HepG2 (cell line): ENCODE results near the gene GAPDH. TPM values are rescaled to one million over a fixed set of nuclear protein-coding genes. Genes with fewer than 3 reads are reported as not detected.

Experiments
- DPF2 ChIP-seq: sonication (generic); formaldehyde crosslinking; IDR thresholded peaks from 2 replicates; pipeline ENCODE4 v1.4.0; 2020; ENCODE audit warnings: mild to moderate bottlenecking, low read depth, missing genetic modification reagents, borderline replicate concordance
- FOXA1 ChIP-seq, 2 experiments: fragments of 450-650 bp in 1 of 2; sonication (generic) in 1 of 2; formaldehyde crosslinking in 1 of 2; IDR thresholded peaks; 2 replicates each; pipeline versions ENCODE4 v1.4.0 to v1.6.1; 2016 to 2020; ENCODE audit warnings: missing genetic modification reagents in 1 of 2
- FOXK2 ChIP-seq: fragments of 450-650 bp; IDR thresholded peaks from 2 replicates; pipeline ENCODE4 v1.6.1; 2016
- HNF1B ChIP-seq: sonication (generic); formaldehyde crosslinking; IDR thresholded peaks from 2 replicates; pipeline ENCODE4 v1.5.1; 2020; ENCODE audit warnings: mild to moderate bottlenecking, moderate library complexity, missing genetic modification reagents
- ISX ChIP-seq: sonication (generic); formaldehyde crosslinking; conservative IDR thresholded peaks from 2 replicates; pipeline ENCODE4 v1.5.0; 2020; ENCODE audit warnings: missing genetic modification reagents
- KLF15 ChIP-seq: sonication (generic); formaldehyde crosslinking; IDR thresholded peaks from 2 replicates; pipeline ENCODE4 v1.8.1; 2023; ENCODE audit warnings: borderline replicate concordance, mild to moderate bottlenecking, inconsistent platforms, missing genetic modification reagents, mixed read lengths
- MIXL1 ChIP-seq: IDR thresholded peaks from 2 replicates; pipeline ENCODE4 v1.6.1; 2016
- MLLT10 ChIP-seq: sonication (generic); formaldehyde crosslinking; IDR thresholded peaks from 2 replicates; pipeline ENCODE4 v1.4.0; 2020; ENCODE audit warnings: missing genetic modification reagents
- NR1H2 ChIP-seq: sonication (generic); formaldehyde crosslinking; IDR thresholded peaks from 2 replicates; pipeline ENCODE4 v1.8.1; 2022; ENCODE audit warnings: low read depth, missing genetic modification reagents, borderline replicate concordance
- POLR2A ChIP-seq, 2 experiments: IDR thresholded peaks; 2 replicates each; pipeline ENCODE4 v1.6.1; 2011; ENCODE audit warnings: low read depth in 2 of 2, low read length in 2 of 2, mild to moderate bottlenecking in 1 of 2, moderate library complexity in 1 of 2; ENCODE audit not compliant: insufficient read depth in 1 of 2
- RXRA ChIP-seq: sonication (generic); formaldehyde crosslinking; IDR thresholded peaks from 2 replicates; pipeline ENCODE4 v1.5.1; 2020; ENCODE audit warnings: missing genetic modification reagents
- TBP ChIP-seq: sonication (generic); formaldehyde crosslinking; IDR thresholded peaks from 2 replicates; pipeline ENCODE4 v1.5.0; 2020; ENCODE audit warnings: missing genetic modification reagents
- TFDP2 ChIP-seq: sonication (generic); formaldehyde crosslinking; IDR thresholded peaks from 2 replicates; pipeline ENCODE4 v1.4.0; 2020; ENCODE audit warnings: missing genetic modification reagents
- ZFP62 ChIP-seq: sonication (generic); formaldehyde crosslinking; IDR thresholded peaks from 2 replicates; pipeline ENCODE4 v1.4.0; 2020; ENCODE audit warnings: missing genetic modification reagents
- ZNF430 ChIP-seq: sonication (generic); formaldehyde crosslinking; IDR thresholded peaks from 2 replicates; pipeline ENCODE4 v1.9.0; 2021; ENCODE audit warnings: mild to moderate bottlenecking, missing genetic modification reagents
- ZNF563 ChIP-seq: sonication (generic); formaldehyde crosslinking; IDR thresholded peaks from 2 replicates; pipeline ENCODE4 v1.8.0; 2022; ENCODE audit warnings: mild to moderate bottlenecking, moderate library complexity, missing genetic modification reagents
- ZNF678 ChIP-seq: sonication (generic); formaldehyde crosslinking; IDR thresholded peaks from 2 replicates; pipeline ENCODE4 v1.4.0; 2020; ENCODE audit warnings: mild to moderate bottlenecking, missing genetic modification reagents
- ZSCAN29 ChIP-seq: sonication (generic); formaldehyde crosslinking; conservative IDR thresholded peaks from 2 replicates; pipeline ENCODE4 v1.4.0; 2020; ENCODE audit warnings: mild to moderate bottlenecking, missing genetic modification reagents
- polyA plus RNA-seq, 8 experiments: library from polyadenylated mRNA; depleted of rRNA in 3 of 8; stranded (reverse) in 7 of 8; unstranded in 1 of 8; fragments of >200 nt; fragmentation: Illumina TruSeq in 4 of 8; extraction: Trizol in 4 of 8; gene quantifications; 2 replicates each; pipeline versions ENCODE4 v1.2.1 to v1.2.3, GENCODE V29; 2011 to 2016; ENCODE audit warnings: low read depth in 4 of 8, missing spikeins in 1 of 8, mixed read lengths in 1 of 8; ENCODE audit not compliant: insufficient read depth in 1 of 8
- total RNA-seq, 5 experiments: library from RNA; depleted of rRNA; stranded (reverse); fragments of >200 nt; fragmentation: Illumina TruSeq; extraction: Trizol; gene quantifications; 2 replicates each; pipeline ENCODE4 v1.2.3, GENCODE V29; 2016; ENCODE audit warnings: low read depth in 1 of 5
- TF ChIP-seq, protein P1 (sequence below): sonication (generic); formaldehyde crosslinking; IDR thresholded peaks from 2 replicates; pipeline ENCODE4 v1.4.0; 2020; ENCODE audit warnings: missing genetic modification reagents
- TF ChIP-seq, protein P2 (sequence below), 2 experiments: sonication (generic) in 1 of 2; formaldehyde crosslinking in 1 of 2; IDR thresholded peaks; 2 replicates each; pipeline versions ENCODE4 v1.4.0 to v1.6.1; 2018 to 2020; ENCODE audit warnings: missing genetic modification reagents in 2 of 2, borderline replicate concordance in 1 of 2, low read depth in 1 of 2, mild to moderate bottlenecking in 1 of 2, missing biosample characterization in 1 of 2

The GAPDH gene
- total and polyA plus RNA-seq, 2 of the 13 experiments (the other 11 are each of a cell fraction or from before 2014, with no cell fraction given), result 3,038 to 12,722 TPM

DNA sequence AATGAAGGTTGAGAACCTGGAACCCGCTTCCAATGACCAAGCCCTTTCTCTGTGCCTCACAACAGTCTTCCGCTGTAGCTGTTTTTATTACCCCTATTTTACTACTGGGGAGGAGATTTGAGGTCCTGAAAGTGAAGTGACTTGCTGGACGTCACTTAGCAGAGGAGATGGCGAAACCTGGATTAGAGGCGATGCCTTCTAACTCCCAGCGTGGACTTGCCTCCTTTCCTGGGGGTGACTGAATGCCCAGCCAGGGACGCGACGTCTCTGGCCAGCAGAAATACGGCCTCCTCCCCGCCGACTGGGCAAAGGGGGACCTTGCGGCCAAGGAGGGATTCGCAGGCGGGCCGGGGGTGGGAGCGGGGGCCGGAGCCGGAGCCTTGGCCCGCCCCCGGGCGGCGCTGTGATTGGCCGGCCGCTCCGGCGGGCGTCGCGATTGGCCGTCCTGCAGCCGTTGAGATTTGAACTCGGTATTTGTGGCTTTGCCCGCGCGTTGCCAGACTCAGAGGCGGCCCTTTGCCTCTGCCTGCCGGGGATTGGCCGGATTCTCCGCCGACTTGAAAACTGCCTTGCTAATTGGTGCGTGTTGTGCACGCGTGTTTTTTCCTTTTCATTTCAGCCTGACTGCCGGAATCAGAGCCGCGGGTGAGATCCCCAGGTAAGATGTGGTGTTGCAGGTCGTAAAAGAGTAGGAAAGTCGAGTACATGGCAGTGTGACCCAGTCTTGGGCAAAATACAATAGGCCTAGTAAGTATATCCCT, 40.6 kb upstream of the GAPDH start, which contains the start of gene NCAPD2 (continued):
- TF ChIP-seq, protein P1, sequence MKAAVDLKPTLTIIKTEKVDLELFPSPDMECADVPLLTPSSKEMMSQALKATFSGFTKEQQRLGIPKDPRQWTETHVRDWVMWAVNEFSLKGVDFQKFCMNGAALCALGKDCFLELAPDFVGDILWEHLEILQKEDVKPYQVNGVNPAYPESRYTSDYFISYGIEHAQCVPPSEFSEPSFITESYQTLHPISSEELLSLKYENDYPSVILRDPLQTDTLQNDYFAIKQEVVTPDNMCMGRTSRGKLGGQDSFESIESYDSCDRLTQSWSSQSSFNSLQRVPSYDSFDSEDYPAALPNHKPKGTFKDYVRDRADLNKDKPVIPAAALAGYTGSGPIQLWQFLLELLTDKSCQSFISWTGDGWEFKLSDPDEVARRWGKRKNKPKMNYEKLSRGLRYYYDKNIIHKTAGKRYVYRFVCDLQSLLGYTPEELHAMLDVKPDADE (CRISPR knock-in tag), result no peak
- no peak for TF ChIP-seq RXRA (CRISPR knock-in tag)
- TF ChIP-seq MIXL1, result 0 out of 2 replicates have a peak, but pooled peaks have one; percentile 11
- peak; percentile 68 for TF ChIP-seq ZNF430 (CRISPR knock-in tag)
- TF ChIP-seq FOXA1 (IDR thresholded peaks at IDR 0.05), result no peak
- no peak for TF ChIP-seq FOXA1 (CRISPR knock-in tag; IDR thresholded peaks at IDR 0.05)
- no peak for TF ChIP-seq ISX (CRISPR knock-in tag)
- no peak for TF ChIP-seq DPF2
- 0 out of 2 replicates have a peak, but pooled peaks have one; percentile 19 for TF ChIP-seq HNF1B
- TF ChIP-seq, protein P2, sequence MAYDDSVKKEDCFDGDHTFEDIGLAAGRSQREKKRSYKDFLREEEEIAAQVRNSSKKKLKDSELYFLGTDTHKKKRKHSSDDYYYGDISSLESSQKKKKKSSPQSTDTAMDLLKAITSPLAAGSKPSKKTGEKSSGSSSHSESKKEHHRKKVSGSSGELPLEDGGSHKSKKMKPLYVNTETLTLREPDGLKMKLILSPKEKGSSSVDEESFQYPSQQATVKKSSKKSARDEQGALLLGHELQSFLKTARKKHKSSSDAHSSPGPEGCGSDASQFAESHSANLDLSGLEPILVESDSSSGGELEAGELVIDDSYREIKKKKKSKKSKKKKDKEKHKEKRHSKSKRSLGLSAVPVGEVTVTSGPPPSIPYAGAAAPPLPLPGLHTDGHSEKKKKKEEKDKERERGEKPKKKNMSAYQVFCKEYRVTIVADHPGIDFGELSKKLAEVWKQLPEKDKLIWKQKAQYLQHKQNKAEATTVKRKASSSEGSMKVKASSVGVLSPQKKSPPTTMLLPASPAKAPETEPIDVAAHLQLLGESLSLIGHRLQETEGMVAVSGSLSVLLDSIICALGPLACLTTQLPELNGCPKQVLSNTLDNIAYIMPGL (CRISPR knock-in tag; IDR thresholded peaks at IDR 0.05; ENCODE audit: borderline replicate concordance in 1 of 2, low read depth in 1 of 2), result peak in 1 of 2 experiments; percentile 64; a peak in 2 of 4 replicates
- TF ChIP-seq ZNF563 (CRISPR knock-in tag), result no peak
- TF ChIP-seq ZSCAN29 (CRISPR knock-in tag), result 0 out of 2 replicates have a peak, but pooled peaks have one; percentile 11
- TF ChIP-seq FOXK2, result peak; percentile 14; the same call in 1 of the 2 replicates
- peak; percentile 5 to 68; a peak in 3 of 4 replicates for TF ChIP-seq POLR2A (IDR thresholded peaks at IDR 0.05; ENCODE audit: insufficient read depth in 1 of 2, low read depth in 2 of 2, low read length in 2 of 2)
- no peak for TF ChIP-seq KLF15 (CRISPR knock-in tag)
- TF ChIP-seq TBP (CRISPR knock-in tag), result no peak
- peak; percentile 97 for TF ChIP-seq TFDP2 (CRISPR knock-in tag)
- TF ChIP-seq MLLT10, result no peak
- no peak for TF ChIP-seq ZFP62 (CRISPR knock-in tag)
- TF ChIP-seq ZNF678 (CRISPR knock-in tag), result no peak
- TF ChIP-seq NR1H2 (CRISPR knock-in tag), result 0 out of 2 replicates have a peak, but pooled peaks have one; percentile 21
